Measurements from ENCODE around the gene PNCK.
"Not testable (repeated sequence)": the region's sequence is repeated elsewhere in the genome, so short reads cannot be mapped to it uniquely, and the experiment has no call there.

DNA sequence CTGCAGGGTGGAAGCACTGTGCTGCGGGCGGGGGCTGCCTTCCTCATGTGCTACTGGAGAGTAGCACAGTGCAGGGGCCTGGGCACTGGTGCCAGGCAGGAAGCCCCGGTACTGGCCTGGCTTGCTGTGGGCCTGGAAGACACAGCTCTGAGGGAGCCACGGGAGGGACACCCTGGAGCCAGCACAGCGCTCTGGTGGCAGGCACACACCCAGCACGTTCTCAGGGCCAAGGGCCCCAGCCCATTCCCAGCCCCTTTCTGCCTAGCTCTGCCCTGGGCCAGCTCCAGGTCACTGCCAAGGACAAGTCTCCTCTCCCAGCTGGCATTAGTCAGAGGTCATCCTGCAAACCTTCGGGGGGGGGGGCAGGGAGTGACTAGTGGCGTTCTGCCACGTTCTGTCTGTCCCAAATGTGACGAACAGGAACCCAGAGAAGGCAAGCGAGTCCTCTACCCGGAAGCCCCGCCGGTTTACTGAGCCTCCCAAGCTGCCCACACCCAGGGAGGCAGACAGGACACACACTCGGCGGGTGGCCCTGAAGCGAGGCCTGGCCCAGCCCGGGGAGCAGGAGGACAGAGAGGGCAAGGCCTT, 26.3 kb upstream of the PNCK start:
- TF ChIP-seq, protein P1, sequence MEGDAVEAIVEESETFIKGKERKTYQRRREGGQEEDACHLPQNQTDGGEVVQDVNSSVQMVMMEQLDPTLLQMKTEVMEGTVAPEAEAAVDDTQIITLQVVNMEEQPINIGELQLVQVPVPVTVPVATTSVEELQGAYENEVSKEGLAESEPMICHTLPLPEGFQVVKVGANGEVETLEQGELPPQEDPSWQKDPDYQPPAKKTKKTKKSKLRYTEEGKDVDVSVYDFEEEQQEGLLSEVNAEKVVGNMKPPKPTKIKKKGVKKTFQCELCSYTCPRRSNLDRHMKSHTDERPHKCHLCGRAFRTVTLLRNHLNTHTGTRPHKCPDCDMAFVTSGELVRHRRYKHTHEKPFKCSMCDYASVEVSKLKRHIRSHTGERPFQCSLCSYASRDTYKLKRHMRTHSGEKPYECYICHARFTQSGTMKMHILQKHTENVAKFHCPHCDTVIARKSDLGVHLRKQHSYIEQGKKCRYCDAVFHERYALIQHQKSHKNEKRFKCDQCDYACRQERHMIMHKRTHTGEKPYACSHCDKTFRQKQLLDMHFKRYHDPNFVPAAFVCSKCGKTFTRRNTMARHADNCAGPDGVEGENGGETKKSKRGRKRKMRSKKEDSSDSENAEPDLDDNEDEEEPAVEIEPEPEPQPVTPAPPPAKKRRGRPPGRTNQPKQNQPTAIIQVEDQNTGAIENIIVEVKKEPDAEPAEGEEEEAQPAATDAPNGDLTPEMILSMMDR (IDR thresholded peaks at IDR 0.05), result not testable (repeated sequence)
- not testable (repeated sequence) for TF ChIP-seq POLR2A (IDR thresholded peaks at IDR 0.05)

Measured in body of pancreas (tissue), 4 donors.